HG03432 (cell line): Measurements from ENCODE around the gene HSD3B1.

Experiments used
- ATAC-seq: cut with Tn5 transposase; IDR thresholded peaks from one replicate; pipeline ENCODE4 v1.9.1; 2021; ENCODE audit warnings: mild to moderate bottlenecking, moderate library complexity; ENCODE audit not compliant: unreplicated experiment

HSD3B1 gene

GRCh38 chr1:119506941-119507340 lies at the start of gene HSD3B1:
Gene HSD3B1 (plus strand): TSS chr1:119507210. CDS start chr1:119507477, 267 bp downstream.
- no peak for ATAC-seq

- ATAC-seq = no peak
Measured at GRCh38 chr1:119462964-119463363, 44.0 kb upstream of the HSD3B1 start.

- no peak for ATAC-seq
Measured at GRCh38 chr1:119463569-119463968, 43.4 kb upstream of the HSD3B1 start.

GRCh38 chr1:119466445-119466844 lies 40.6 kb upstream of the HSD3B1 start:
- ATAC-seq = no peak

- ATAC-seq = no peak
Measured at GRCh38 chr1:119467219-119467618, 39.8 kb upstream of the HSD3B1 start.

GRCh38 chr1:119467857-119468668 lies 38.9 kb upstream of the HSD3B1 start:
- no peak for ATAC-seq

GRCh38 chr1:119469741-119470140 lies 37.3 kb upstream of the HSD3B1 start:
- ATAC-seq = no peak

GRCh38 chr1:119470377-119470776 lies 36.6 kb upstream of the HSD3B1 start:
- no peak for ATAC-seq

- ATAC-seq = no peak
Measured at GRCh38 chr1:119470958-119471357, 36.1 kb upstream of the HSD3B1 start.

GRCh38 chr1:119471566-119471965 lies 35.4 kb upstream of the HSD3B1 start:
- no peak for ATAC-seq

- no peak for ATAC-seq
Measured at GRCh38 chr1:119472080-119472818, 34.8 kb upstream of the HSD3B1 start.

GRCh38 chr1:119472819-119473175 lies 34.2 kb upstream of the HSD3B1 start:
- ATAC-seq = no peak

GRCh38 chr1:119475866-119476439 lies 31.1 kb upstream of the HSD3B1 start:
- peak; percentile 85 for ATAC-seq

GRCh38 chr1:119477710-119478109 lies 29.3 kb upstream of the HSD3B1 start:
- no peak for ATAC-seq

GRCh38 chr1:119480175-119480574 lies 26.8 kb upstream of the HSD3B1 start:
- ATAC-seq = no peak

- no peak for ATAC-seq
Measured at GRCh38 chr1:119481951-119482350, 25.1 kb upstream of the HSD3B1 start.

GRCh38 chr1:119482517-119483425 lies 24.2 kb upstream of the HSD3B1 start:
- ATAC-seq = no peak

GRCh38 chr1:119483441-119484200 lies 23.4 kb upstream of the HSD3B1 start:
- no peak for ATAC-seq

GRCh38 chr1:119485201-119485600 lies 21.8 kb upstream of the HSD3B1 start:
- ATAC-seq = no peak

- no peak for ATAC-seq
Measured at GRCh38 chr1:119488216-119488615, 18.8 kb upstream of the HSD3B1 start.
